Measurements from ENCODE around the gene ZNHIT2.

The ZNHIT2 gene

GRCh38 chr11:65159012-65159411, 41.5 kb upstream of the ZNHIT2 start:
- H3K27ac Mint-ChIP-seq = no peak overlapping the region
- H3K27me3 Mint-ChIP-seq (ENCODE audit: low read depth, poor library complexity) = peaks cover 24% of the 10 kb centered on the region
- no peak overlapping the region for H3K4me3 Mint-ChIP-seq
- H3K9me3 Mint-ChIP-seq = no peaks in the 10 kb centered on the region
- no peaks in the 10 kb centered on the region for H3K4me1 Mint-ChIP-seq
- DNase-seq = no peak
- no peaks in the 10 kb centered on the region for H3K36me3 Mint-ChIP-seq (ENCODE audit: low read depth)
- TF ChIP-seq, protein P1, sequence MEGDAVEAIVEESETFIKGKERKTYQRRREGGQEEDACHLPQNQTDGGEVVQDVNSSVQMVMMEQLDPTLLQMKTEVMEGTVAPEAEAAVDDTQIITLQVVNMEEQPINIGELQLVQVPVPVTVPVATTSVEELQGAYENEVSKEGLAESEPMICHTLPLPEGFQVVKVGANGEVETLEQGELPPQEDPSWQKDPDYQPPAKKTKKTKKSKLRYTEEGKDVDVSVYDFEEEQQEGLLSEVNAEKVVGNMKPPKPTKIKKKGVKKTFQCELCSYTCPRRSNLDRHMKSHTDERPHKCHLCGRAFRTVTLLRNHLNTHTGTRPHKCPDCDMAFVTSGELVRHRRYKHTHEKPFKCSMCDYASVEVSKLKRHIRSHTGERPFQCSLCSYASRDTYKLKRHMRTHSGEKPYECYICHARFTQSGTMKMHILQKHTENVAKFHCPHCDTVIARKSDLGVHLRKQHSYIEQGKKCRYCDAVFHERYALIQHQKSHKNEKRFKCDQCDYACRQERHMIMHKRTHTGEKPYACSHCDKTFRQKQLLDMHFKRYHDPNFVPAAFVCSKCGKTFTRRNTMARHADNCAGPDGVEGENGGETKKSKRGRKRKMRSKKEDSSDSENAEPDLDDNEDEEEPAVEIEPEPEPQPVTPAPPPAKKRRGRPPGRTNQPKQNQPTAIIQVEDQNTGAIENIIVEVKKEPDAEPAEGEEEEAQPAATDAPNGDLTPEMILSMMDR (IDR thresholded peaks at IDR 0.05) = no peak

- no peak overlapping the region for H3K4me3 Mint-ChIP-seq
- H3K36me3 Mint-ChIP-seq (ENCODE audit: low read depth) = no peaks in the 10 kb centered on the region
- peaks cover 38% of the 10 kb centered on the region for H3K27me3 Mint-ChIP-seq (ENCODE audit: low read depth, poor library complexity)
- H3K9me3 Mint-ChIP-seq = peaks cover 4% of the 10 kb centered on the region
- TF ChIP-seq, protein P1 (IDR thresholded peaks at IDR 0.05) = no peak
- no peaks in the 10 kb centered on the region for H3K4me1 Mint-ChIP-seq
- H3K27ac Mint-ChIP-seq = no peak overlapping the region
- no peak for DNase-seq
Observed at GRCh38 chr11:65157336-65157735, 39.8 kb upstream of the ZNHIT2 start.

- H3K27me3 Mint-ChIP-seq (ENCODE audit: low read depth, poor library complexity) = peaks cover 40% of the 10 kb centered on the region
- TF ChIP-seq, protein P1 (IDR thresholded peaks at IDR 0.05) = no peak
- DNase-seq = no peak
- H3K4me3 Mint-ChIP-seq = no peak overlapping the region
- no peaks in the 10 kb centered on the region for H3K4me1 Mint-ChIP-seq
- peaks cover 4% of the 10 kb centered on the region for H3K9me3 Mint-ChIP-seq
- H3K27ac Mint-ChIP-seq = no peak overlapping the region
- H3K36me3 Mint-ChIP-seq (ENCODE audit: low read depth) = no peaks in the 10 kb centered on the region
Observed at GRCh38 chr11:65156926-65157325, 39.4 kb upstream of the ZNHIT2 start.

GRCh38 chr11:65156256-65156655, 38.8 kb upstream of the ZNHIT2 start:
- Mint-ChIP-seq H3K27me3 (ENCODE audit: low read depth, poor library complexity) (peaks cover 44% of the 10 kb centered on the region), H3K9me3 (peaks cover 4% of the 10 kb centered on the region), H3K4me3 (no peak overlapping the region), H3K36me3 (ENCODE audit: low read depth) (no peaks in the 10 kb centered on the region), H3K27ac (no peak overlapping the region), H3K4me1 (no peaks in the 10 kb centered on the region)
- TF ChIP-seq, protein P1 (IDR thresholded peaks at IDR 0.05) = no peak
- no peak for DNase-seq

DNA sequence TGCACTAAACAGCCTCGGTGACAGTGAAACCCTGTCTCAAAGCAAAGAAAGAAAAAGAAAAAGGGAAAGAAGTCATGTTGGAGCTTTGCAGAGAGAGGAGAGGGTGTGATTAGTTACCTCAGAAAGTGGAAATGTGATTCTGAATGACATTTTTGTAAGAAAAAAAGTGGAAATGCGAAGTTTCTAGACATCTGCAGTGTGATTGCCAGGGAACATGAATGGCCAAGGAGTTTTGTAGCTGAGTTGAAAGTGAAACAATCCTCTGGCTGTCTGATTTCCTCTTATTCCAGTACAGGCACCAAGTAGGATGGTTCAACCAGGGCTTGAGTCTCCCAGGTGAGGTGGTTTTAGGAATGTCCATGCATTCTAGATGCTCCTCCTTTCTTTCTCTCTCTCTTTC, 34.6 kb upstream of the ZNHIT2 start:
- no peak for DNase-seq
- H3K36me3 Mint-ChIP-seq (ENCODE audit: low read depth) = no peaks in the 10 kb centered on the region
- H3K27me3 Mint-ChIP-seq (ENCODE audit: low read depth, poor library complexity) = peaks cover 34% of the 10 kb centered on the region
- H3K27ac Mint-ChIP-seq = no peak overlapping the region
- peaks cover 8% of the 10 kb centered on the region for H3K9me3 Mint-ChIP-seq
- H3K4me1 Mint-ChIP-seq = peaks cover 13% of the 10 kb centered on the region
- TF ChIP-seq, protein P1 (IDR thresholded peaks at IDR 0.05) = no peak
- H3K4me3 Mint-ChIP-seq = no peak overlapping the region

- Mint-ChIP-seq H3K4me1 (peaks cover 13% of the 10 kb centered on the region), H3K27me3 (ENCODE audit: low read depth, poor library complexity) (peaks cover 35% of the 10 kb centered on the region), H3K36me3 (ENCODE audit: low read depth) (no peaks in the 10 kb centered on the region), H3K27ac (no peak overlapping the region), H3K4me3 (no peak overlapping the region), H3K9me3 (peaks cover 14% of the 10 kb centered on the region)
- DNase-seq = no peak
- TF ChIP-seq, protein P1 (IDR thresholded peaks at IDR 0.05) = no peak
Observed at GRCh38 chr11:65151331-65151899, 33.9 kb upstream of the ZNHIT2 start.
